Activated CD8-positive, alpha-beta memory T cell treated with anti-CD3 and anti-CD28 coated beads, Interleukin-2, amount 50 U/mL, for 4 hours (primary cell): Measurements from ENCODE around the gene SPEM1.
A peak's percentile ranks its signal among the peaks of the same experiment; 100 is the strongest.
"Not testable (repeated sequence)": the region's sequence is repeated elsewhere in the genome, so short reads cannot be mapped to it uniquely, and the experiment has no call there.

Source experiments
- DNase-seq: peaks from one replicate; pipeline ENCODE4 v3.0.0-alpha.2; 2020

SPEM1 gene

DNA sequence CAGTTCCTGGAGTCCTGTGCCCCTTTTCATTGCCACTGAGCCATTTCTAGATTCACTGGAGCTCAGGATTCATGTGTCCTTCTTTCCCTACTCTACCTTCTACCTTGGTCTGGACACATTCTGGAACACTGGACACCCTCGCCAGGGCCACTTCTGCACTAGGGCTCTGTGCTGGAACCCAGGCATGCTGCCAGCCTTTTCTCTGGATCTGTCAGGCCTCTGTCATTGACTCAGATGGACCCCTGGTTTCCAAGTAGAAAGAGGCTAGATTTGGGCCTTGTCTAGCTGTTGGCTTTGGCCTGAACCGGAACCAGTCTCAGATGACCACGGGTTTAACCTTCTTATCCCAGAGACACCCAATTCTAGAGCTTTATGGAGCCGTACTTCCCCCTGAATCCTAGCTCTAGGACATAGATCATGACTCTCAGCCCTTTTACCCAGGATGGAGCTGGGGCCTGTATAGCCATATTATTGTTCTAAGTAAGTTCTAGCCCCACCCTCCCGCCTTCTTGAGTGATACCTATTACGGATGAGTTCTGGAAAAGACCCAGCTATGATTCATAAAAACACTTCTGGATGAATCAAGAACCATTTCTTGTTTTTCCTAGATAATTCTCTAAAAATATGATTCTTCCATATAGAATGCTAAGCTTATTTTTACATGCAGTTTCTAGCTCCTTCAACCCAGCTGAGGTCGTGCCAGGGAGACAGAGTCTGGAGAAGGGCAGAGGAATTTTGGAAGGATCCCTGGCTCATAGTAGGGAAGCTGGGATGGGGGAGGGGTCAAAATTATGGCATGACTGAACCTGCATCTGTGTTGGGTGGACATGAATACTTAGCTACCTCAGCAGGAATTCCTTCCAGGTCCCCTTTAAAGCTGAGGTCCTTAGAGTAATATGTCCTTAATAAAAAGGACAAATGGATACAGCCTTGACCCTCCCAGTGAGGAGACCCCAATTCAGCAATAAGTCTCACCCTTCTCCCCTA, 23.7 kb downstream of the SPEM1 start:
- no peak for DNase-seq

DNA sequence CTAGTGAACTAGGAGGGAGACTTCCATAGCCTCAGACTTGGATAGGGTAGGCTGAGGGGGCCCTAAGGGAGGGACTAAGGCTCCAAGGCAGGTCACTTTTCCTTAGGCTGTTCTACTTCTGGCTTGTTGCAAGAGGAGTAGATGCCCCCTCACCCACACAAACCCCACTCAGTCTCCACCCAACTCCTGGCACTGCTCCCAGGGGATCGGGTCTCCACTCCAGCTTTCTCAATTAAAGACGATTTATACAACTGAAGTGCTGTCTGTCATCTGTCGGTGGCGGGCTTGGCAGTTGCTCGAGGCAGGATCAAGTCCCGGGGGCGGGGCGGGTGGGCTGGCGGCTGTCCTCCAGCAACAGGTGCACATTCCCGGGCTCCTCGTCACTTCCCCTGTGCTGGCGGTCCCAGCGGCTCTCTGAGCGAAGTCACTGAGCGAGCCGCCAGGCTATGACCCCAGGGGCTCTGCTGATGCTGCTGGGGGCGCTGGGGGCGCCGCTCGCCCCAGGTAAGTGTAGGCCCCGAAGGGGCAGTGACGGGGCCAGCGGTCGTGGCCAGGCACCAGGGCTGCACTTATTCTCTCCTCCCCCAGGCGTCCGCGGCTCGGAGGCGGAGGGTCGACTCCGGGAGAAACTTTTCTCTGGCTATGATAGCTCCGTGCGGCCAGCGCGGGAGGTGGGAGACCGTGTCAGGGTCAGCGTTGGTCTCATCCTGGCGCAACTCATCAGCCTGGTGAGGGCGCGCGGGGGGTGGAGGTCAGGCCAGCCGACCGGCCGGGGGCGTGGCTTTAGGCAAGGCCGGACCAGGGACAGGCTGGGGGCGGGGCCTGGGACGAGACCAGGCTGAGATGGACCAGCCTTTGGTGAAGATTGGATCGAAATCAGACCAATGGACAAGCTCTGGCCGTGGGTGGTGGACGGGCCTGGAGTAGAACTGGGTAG, 24.8 kb downstream of the SPEM1 start, which contains the start of gene CHRNB1:
Gene CHRNB1 (plus strand): TSS at position 380 of the 937 bp plus-strand sequence. CDS start 67 bp downstream, at position 447.
- DNase-seq: peak; percentile 14

DNA sequence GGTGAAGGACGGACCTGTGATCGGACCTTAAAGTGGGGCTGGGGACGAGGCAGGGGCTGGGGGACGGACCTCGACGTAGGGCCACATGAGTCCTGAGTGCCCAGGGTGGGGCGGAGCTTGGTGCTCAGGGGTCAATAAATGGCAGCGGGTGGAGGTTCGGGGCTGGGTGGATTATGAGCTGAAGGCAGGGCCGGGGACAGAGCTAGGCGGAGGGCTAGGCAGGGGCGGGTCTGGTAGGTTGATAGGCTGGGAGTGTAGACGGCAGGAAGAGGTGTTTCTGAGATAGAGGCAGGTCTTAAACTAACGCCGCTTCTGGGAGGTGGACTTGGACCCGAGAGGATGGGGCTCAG, 25.5 kb downstream of the SPEM1 start:
- peak; percentile 34 for DNase-seq

DNA sequence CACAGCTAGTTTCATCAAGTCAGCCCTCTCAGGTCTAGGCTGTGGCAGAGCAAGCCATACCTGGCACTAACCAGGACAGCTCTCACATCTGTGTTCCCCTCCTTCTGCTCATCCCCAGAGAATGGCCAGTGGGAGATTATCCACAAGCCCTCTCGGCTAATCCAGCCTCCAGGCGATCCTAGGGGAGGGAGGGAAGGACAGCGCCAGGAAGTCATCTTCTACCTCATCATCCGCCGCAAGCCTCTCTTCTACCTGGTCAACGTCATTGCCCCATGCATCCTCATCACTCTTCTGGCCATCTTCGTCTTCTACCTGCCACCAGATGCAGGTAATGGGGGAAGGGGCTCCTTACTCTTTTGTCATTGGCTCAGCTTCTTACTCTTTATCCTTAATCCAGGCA, 28.3 kb downstream of the SPEM1 start:
- no peak for DNase-seq

DNA sequence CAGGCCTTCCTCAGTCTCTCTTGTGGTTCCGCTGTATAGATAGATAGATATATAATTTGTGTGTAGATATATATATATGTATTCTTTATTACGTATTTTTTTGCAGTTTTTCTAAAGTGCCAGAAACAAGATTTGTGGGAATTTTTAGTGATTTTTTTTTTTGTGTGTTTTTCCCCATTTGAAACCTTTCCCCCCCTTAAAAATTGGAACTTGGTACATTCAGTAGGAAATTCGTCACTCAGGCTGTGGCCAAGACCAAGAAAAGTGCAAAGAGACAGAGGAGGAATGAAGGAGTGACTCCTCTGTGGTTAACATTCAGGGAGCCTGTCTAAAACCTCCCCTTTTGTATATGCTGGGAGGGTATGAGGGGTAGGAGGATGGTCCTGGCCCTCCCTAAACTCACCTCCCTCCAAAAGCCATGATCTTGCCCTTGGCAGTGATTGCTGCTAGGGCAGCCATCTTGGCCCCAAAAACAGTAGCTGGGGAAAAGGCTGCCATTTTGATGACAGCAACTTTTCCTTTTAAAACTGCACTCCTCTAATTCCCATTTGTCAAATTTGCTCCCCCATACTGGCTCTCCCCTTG, 39.9 kb downstream of the SPEM1 start:
- DNase-seq: no peak

DNA sequence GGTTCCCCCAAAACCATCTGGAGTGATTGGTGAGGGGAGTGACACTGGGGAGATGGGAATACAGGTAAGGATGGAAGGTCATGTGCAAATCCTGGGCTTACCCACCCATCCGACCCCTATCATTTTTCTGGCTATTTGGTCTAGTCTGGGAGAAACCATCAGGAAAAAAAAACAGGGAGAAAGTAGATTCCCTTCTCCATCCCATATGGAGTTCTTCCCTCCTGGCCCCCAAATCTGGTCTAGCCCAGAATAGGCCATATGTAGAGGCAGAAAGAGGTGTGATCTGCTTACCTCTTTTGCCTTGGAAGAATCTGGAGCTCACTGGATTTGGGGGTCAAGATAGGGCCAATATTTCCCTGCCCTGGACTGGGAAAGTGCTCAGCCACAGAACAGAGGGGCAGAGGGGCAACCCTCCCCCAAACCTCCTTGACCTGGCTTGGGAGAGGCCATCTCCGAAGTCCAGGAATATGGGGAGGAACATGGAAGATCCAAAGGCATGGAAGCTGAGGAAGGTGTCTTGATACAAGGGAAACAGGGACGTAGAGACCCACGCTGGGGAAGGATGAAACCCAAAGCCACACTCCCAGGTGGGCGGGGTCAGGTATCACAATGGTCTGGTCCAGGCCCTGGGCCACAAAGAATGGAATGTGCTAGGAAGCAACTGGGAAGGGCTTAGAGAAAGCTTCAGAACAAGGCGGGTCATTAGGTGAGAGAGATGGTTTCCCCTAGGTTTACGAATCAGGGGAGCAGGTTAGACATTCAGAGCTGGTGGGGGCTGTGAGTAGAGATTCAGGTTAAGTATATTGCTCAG, 40.9 kb downstream of the SPEM1 start:
- no peak for DNase-seq

DNA sequence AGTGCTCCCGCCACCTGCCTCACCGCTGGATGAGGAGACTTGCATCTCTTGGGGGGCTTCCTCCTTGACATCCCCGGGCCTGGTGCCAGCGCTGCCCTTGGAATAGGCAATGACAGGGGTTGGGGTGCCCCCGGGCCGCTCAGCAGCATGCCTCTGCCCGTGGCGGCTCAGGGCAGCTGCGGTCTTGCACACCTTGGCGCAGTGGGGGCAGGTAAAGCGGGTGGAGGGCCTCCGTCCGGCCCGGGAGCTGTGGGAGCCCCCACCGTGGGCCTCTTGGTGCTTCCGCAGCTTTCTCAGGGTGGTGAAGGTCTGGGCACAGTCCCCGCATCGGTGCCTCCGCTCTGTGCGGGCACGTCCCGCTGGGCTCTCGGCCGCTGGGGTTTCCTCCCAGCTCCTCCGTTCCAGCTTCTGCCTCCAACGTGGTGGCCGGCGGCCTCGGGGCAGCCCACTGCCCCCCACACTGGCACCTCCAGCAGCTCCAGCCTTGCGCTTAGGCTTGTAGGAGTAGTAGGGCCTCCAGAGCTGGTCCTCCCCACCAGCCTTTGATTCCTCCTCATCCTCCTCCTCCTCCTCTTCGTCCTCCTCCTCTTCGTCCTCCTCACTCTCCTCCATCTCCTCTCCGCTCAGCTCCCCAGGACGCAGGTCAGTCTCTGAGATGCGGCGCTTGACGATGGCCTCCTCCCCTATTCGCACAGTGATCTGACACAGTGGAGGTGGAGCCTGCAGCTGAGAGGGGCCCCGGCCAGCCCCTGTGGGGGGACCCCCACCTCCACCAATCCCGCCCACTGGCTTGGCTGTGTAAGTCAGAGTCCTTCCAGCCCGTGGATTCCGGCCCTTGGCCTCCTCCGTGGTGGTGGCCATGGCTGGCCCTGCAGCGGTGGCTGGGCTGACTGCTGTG, 42.6 kb downstream of the SPEM1 start:
- DNase-seq: no peak

DNA sequence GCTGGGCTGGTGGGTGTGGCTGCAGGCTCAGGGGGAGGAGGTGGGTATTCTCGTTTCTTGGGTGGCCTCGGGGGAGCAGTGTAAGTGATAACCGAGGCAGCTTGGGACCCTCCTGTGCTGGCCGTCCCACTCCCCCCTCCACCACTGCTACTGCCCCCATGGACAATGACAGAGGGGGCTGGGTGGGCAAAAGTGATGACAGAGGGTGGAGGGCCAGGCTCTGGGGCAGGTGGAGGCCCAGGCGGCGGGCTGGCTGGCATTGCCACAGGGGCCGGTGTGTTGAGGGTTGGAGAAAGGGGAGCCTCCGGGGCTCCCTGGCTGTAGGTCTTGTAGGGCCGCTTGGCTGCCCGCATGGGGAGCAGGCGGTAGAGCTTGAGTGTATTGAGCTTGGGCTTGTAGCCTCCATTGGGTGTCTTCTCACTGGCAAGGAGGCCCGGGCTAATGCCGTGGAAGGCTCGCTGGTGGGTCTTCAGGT, 43.3 kb downstream of the SPEM1 start:
- DNase-seq: no peak

DNA sequence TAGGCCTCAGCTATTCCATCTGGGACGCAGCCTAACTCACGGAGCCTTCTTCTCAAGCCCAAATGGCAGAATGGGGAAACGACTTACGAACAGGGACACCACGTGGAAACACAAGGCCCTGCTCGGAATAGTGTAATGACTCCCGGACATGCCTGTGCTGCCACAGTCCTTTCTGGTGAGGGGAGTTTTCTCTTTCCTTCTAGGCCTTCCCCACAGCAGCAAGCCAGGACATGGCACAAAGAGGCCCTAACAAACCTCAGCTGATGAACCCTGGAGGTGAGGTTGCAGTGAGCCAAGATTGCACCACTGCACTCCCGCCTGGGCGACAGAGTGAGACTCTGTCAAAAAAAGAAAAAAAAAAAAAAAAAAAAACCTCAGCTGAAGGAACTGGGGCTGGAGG, 44.0 kb downstream of the SPEM1 start:
- DNase-seq: no peak

DNA sequence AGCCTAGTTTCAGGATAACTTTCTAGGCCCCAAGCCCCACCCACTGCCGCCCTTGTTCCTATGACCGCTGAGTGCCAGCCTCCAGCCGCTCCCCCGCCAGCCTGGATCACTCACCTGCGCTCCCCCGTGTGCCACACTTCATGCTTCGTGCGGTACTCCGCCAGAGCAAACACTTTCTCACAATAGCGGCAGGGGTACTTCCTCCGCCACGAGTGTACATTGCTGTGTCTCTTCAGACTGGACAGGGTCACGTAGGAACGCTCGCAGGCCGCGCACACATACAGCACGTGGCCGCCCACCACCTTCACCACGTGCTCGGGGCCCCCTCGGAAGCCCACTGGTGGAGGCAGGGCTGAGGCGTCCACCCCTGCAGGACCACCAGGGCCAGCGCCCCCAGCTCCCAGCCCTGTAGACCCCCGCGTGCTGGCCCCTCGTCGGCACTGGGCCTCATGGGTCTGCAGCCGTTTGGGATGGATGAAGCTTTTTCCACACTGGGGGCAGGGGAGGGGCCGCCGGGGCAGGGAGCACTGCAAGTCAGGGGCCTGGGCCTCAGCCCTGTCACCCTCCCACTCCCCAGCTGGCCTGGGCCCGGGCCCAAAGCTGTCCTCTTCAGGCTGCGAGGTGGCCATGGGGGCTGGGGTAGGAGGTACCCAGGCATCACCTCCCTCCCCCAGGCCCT, 45.6 kb downstream of the SPEM1 start:
- DNase-seq: no peak

DNA sequence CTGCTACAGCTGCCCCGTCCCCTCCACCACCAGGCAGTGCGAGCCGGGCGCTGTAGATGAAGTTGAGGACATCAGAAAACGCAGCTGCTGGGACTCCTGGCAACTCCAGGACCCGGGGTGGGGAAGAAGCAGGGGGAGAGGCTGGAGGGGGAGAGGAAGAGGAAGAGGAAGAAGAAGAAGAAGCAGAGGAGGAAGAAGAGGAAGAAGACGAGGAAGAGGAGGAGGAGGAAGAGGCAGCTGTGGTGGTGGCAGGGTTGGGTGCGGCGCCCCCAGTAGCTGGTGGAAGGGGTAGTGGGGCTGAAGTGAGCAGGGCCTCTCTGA, 46.2 kb downstream of the SPEM1 start:
- DNase-seq: no peak

DNA sequence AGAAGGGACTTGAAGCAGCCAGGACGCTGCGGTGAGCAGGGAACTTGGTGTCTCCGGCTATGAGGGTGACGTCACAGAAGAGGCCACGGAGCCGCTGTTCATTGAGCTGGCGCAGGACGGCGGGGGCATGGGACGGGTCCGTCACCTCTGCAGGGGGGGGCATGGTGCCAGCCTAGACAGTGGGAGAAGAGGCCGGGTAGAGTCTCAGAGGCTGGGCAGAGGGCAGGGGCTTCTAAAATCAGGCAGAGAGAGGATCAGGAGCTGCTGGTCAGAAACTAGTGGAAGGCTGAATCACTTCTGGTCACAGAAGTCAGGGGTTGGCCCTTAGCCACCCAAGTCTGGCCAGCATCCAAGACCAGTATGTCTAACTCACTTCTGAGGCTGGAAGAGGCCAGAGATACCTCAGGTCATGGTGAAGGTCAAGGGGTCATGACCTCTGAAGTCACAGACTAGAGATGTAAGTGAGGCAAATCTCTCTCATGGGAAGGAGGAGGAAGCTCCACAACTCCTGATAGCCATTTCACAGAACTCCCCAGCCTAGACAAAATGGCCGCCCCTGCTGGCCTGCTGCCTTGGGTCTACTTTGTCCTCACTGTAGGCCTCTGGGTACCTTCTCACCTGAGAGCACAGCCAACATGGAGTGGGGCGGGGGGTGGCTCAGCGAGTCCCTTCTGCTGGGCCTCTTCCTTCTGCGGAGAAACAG, 46.7 kb downstream of the SPEM1 start:
- DNase-seq: no peak

DNA sequence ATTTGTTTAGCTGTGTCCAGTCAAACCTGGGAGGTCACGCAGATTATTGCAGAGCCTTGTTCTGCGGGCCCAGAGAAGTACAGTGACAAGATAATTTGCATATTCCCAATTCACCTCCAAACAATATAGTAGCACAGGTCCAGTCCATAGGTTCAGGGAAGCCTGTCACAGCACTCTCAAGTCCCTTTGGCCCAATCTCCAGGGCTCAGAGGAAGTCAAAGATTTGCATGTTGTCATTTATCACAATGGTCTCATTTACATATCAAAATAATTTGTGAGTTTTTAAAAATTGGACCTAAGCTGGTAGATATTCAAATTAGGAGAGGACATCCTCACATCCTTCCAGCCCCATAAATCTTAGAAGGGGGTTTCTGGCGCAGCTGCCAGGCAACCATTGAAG, 47.4 kb downstream of the SPEM1 start:
- DNase-seq: no peak

DNA sequence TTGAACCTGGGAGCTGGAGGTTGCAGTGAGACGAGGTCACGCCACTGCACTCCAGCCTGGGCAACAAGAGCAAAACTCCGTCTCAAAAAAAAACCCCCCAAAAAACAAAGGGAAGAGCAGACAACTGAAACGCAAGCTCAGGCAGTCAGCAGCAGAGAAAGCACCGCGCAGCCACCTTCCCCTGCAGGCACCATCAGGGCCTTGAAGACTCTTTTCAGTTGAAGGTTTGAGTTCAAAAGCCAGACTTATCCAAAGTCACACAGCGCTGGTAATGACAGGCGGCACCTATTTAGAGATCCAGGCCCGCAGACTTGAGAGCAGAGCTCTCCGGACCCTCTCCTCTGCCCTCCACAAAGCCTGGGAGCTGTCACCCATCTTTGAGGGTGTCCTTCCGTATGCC, 48.2 kb downstream of the SPEM1 start:
- DNase-seq: no peak

DNA sequence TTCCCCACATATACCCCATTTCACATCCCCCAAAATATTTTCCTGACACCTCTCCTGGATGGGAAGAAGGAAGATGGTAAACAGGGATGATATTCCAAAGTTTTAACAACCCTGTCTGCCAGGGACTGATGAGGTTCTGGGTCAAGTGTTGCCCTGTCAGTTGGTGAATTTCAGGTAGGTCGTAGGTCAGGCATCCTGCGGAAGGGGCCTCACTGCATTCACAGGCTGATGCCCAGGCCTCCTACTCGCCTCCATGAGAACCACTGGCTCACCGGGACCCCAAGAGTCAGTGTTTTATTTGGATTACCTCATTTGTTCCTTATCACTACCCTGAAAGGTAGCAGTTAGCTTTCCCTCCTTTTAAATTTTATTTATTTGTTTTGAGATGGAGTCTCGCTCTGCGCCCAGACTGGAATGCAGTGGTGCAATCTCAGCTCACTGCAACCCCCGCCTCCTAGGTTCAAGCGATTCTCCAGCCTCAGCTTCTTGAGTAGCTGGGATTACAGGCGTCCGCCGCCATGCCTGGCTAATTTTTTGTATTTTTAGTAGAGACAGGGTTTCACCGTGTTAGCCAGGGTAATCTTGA, 48.8 kb downstream of the SPEM1 start:
- no peak for DNase-seq

DNA sequence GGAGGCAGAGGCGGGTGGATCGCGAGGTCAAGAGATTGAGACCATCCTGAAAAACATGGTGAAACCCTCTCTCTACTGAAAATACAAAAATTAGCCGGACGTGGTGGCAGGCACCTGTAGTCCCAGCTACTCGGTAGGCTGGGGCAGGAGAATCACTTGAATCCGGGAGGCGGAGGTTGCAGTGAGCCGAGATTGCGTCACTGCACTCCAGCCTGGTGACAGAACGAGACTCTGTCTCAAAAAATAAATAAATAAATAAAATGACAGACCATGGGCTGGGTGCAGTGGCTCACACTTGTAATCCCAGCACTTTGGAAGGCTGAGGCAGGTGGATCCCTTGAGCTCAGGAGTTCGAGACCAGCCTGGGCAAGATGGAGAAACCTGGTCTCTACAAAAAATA, 49.7 kb downstream of the SPEM1 start:
- not testable (repeated sequence) for DNase-seq

DNA sequence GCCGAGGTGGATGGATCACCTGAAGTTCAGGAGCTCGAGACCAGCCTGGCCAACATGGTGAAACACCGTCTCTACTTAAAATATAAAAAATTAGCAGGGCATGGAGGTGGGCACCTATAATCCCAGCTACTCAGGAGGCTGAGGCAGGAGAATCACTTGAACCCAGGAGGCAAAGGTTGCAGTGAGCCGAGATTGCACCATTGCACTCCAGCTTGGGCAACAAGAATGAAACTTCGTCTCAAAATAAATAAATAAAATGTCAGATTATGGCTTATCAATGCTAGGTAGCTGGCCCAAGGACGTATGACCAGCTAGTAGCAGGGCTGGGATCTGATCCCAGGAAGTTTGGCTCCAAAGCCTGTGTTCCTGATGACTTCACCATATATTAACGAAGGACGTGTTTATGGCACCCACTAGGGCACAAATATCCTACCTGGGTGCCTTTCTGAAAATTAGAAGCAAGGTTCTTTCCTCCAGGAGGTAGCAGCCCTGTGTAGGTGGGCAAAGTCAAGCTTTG, 50.4 kb downstream of the SPEM1 start:
- DNase-seq: not testable (repeated sequence)
